ENCODE results near the gene CCDC88C.

Gene CCDC88C

DNA sequence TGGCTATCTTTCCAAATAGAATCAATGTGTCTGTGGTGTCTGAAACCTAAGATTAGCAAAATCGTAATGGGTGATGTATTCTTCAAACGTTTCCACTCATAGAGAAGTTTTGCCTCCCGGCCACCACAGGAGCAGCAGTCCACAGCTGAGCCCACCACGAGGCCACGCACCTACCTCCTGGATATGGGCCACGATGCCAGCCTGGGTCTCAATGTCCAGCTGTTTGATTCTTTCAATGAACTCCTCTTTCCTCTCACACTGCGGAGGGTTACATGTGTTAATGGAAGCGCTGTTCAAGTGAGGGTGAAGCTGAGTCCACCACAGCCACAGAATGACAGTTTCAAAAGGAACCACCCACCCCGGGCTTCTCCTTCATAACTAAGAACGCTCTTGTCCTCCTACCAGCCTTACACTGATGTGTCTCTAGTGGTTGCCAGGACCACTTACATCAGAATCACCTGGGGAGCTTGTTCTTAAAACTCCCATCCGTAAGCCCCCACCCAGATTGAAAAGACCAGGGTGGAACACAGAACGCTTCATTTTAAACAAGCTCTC lies 75.3 kb downstream of the CCDC88C start:
- TF ChIP-seq CTCF (IDR thresholded peaks at IDR 0.05) (no peak), ZFX (IDR thresholded peaks at IDR 0.05; ENCODE audit: borderline replicate concordance) (no peak)
- H3K27ac ChIP-seq = no peak overlapping the region

DNA sequence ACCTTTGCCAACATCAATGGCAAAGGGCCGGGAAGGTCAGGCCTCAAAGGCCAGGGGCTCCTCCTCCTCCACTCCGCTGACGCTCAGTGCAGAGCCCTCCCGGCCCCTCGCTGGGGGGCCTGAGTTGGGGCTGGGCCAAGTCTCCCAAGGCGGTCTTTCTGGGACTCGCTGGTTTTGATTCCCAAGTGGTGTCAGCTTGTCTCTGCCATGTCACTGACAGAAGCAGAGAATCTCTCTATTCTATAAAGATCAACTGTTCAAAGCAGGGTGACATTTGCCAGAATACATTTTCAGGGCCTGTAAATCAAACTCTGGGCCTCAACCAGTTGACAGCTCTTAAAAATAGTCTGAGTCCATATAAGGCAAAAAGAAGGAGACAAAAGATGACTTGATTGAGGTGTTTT lies 75.9 kb downstream of the CCDC88C start:
- TF ChIP-seq ZFX (IDR thresholded peaks at IDR 0.05; ENCODE audit: borderline replicate concordance) = no peak
- TF ChIP-seq CTCF (IDR thresholded peaks at IDR 0.05) = no peak
- H3K27ac ChIP-seq = no peak overlapping the region

DNA sequence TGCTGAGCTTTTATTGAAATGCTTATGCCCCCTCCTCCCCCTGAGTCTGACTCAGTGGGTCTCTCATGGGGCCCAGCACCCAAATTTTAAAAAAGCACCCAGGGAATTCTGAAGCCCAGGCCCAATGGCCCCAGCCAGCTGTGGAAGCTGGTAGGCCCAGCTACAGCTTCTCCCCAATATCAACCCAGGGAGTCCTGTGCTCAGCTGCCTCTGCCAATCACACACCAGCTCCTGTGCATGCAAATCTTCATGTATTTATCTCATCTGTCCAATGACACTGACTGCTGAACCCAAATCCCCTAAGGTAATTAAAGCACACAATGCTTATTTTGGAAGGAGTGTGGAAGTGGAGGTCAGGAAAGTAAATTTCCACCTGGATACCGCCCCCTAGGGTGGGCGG lies 76.3 kb downstream of the CCDC88C start:
- TF ChIP-seq CTCF (IDR thresholded peaks at IDR 0.05) = no peak
- TF ChIP-seq ZFX (IDR thresholded peaks at IDR 0.05; ENCODE audit: borderline replicate concordance) = no peak
- H3K27ac ChIP-seq = no peak overlapping the region

DNA sequence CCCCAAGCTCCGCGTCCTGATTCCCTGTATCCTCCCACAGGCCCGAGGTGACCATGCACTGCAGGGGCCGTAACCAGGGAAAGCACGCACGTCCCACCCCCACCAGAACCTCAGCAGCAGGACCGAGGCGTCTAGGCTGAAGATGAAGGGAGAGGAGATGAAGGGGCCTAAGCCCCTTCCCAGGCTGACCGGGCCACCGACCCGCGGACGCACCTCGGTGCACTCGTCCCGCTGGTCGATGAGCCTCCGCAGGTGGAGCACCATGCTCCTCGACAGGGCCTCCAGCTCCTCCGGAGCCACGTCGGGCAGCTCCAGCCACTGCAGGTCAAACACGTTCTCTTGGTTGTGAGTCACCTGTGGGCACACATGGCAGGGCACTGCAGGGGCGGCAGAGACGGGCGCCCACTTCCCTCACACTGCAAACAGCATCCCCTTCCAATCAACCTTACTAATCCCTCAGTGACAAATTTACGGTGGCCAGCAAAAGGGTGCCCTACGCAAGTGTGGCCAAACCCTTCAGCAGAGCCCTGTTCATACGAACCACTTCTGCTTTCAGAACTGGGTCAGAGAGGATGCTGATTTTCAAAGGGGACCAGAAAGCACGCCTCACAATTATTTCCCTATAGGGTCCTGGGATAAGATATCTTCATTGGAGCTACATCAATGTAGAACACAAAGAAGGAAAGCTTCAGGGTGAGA lies 77.8 kb downstream of the CCDC88C start:
- no peak overlapping the region for H3K27ac ChIP-seq
- TF ChIP-seq ZFX (IDR thresholded peaks at IDR 0.05; ENCODE audit: borderline replicate concordance) (no peak), CTCF (IDR thresholded peaks at IDR 0.05) (no peak)

DNA sequence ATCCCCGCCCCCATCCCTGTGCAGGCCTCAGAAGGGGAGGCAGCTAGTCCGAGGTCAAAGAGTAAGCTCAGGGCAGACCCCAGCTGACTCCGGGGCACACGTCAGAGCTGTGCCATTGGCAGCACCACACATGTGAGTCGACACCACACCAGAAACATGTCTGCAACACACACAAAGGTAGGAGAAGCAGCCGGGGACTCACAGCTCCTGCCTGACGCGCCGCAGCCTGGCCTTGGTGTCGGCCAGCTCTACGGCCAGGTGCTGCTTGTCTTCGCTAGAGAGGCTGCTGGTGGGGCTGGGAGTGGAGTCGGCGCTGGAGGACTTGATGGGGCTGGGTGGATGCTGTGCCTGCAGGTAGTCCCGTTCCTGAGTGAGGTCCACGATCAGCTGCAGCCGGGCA lies 78.5 kb downstream of the CCDC88C start:
- no peak overlapping the region for H3K27ac ChIP-seq
- TF ChIP-seq CTCF (IDR thresholded peaks at IDR 0.05) (no peak), ZFX (IDR thresholded peaks at IDR 0.05; ENCODE audit: borderline replicate concordance) (no peak)

DNA sequence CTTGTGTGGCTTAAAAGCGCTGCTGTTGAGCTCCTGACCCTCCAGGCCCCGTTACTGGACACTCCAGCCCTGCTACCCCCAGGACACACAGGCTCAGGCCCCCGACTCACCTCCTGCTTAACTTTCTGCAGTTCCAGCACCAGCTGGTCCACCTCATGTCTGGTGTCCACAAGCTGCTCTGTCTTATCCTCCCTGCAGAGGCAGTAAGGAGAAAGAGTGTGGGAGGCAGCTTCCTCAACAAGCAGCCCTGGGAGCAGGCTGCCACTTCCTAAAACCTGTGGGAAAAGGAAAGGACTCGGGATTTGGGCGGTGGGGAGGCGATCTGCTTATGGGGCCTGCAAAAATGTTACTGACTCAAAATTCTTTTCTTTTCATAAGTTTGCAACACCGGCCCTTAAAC lies 79.2 kb downstream of the CCDC88C start:
- TF ChIP-seq CTCF (IDR thresholded peaks at IDR 0.05) (no peak), ZFX (IDR thresholded peaks at IDR 0.05; ENCODE audit: borderline replicate concordance) (no peak)
- H3K27ac ChIP-seq = no peak overlapping the region

DNA sequence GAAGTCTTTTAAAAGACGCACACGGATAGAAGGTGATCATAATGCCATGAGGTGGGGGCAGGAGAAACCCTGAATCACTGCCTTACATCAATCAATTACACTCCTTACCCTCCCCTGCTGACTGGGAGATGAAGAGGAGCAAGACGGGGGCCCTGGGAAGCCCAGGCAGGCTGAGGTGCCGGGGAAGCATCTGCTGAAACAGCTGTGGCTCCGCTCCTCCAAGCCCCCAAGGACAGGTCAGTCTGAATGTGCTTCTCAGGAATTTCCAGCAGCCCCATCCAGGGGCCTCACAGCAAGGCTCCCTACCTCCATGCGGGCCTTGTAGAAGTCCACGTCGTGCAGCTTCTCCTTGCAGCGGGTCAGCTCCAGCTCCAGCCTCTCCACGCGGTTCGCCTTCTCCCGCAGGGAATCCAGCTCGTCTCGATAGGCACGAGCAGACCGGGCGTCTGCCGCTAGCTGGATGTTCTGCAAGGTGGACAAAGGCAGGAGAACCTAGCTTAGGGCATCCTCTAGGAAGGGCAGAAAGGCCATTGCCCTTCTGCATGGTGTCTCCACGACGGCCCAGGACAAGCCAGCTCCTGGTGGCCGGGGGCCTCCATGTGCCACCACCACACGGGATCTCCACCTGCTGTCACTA lies 79.8 kb downstream of the CCDC88C start:
- no peak for TF ChIP-seq ZFX (IDR thresholded peaks at IDR 0.05; ENCODE audit: borderline replicate concordance)
- no peak for TF ChIP-seq CTCF (IDR thresholded peaks at IDR 0.05)

More for the DNA sequence above, 79.8 kb downstream of the CCDC88C start:
- no peak overlapping the region for H3K27ac ChIP-seq

All from 22Rv1 (cell line).